Neuronal stem cell (in vitro differentiated cells): ENCODE measurements around the gene PGP.

Source experiments
- DNase-seq: peaks from one replicate; pipeline ENCODE4 v3.0.0-alpha.2; 2013; ENCODE audit warnings: low spot score
- H2AFZ ChIP-seq: one replicate; pipeline ENCODE4 v1.6.1; 2013; ENCODE audit warnings: mild to moderate bottlenecking, low read length, inconsistent platforms
- H2AK5ac ChIP-seq: 2 replicates; pipeline ENCODE4 v1.6.1; 2013; ENCODE audit warnings: low read depth, mild to moderate bottlenecking, inconsistent platforms, low read length, moderate library complexity, mixed read lengths
- H2BK120ac ChIP-seq: 2 replicates; pipeline ENCODE4 v1.6.1; 2013; ENCODE audit warnings: low read depth, mild to moderate bottlenecking, inconsistent platforms, low read length, moderate library complexity, mixed read lengths
- H2BK12ac ChIP-seq: one replicate; pipeline ENCODE4 v1.6.1; 2013; ENCODE audit warnings: low read length, inconsistent platforms
- H2BK15ac ChIP-seq: 2 replicates; pipeline ENCODE4 v1.6.1; 2013; ENCODE audit warnings: mild to moderate bottlenecking, low read length, inconsistent platforms, mixed read lengths
- H2BK5ac ChIP-seq: one replicate; pipeline ENCODE4 v1.6.1; 2013; ENCODE audit warnings: inconsistent platforms, mild to moderate bottlenecking, low read length, moderate library complexity
- H3K14ac ChIP-seq: one replicate; pipeline ENCODE4 v1.6.1; 2013; ENCODE audit warnings: low read length, inconsistent platforms
- H3K18ac ChIP-seq: 2 replicates; pipeline ENCODE4 v1.6.1; 2013; ENCODE audit warnings: low read length, inconsistent platforms
- H3K23ac ChIP-seq: 2 replicates; pipeline ENCODE4 v1.6.1; 2013; ENCODE audit warnings: low read depth, mild to moderate bottlenecking, mixed read lengths, low read length, inconsistent platforms; ENCODE audit not compliant: poor library complexity
- H3K27ac ChIP-seq: replicated peaks from 3 replicates; pipeline ENCODE4 v1.5.1; 2013; ENCODE audit warnings: low read length, inconsistent platforms
- H3K27me3 ChIP-seq, 3 experiments: 2 replicates each; pipeline ENCODE4 v1.6.1; 2013; ENCODE audit warnings: low read length in 3 of 3, mild to moderate bottlenecking in 2 of 3, inconsistent platforms in 1 of 3, low read depth in 1 of 3, mixed read lengths in 1 of 3, moderate library complexity in 1 of 3; ENCODE audit not compliant: control insufficient read depth in 3 of 3, insufficient read depth in 3 of 3
- H3K36me3 ChIP-seq, 2 donors: replicated peaks in 1 of 2; 2 replicates each; pipeline ENCODE4 v1.6.1; 2013; ENCODE audit warnings: low read length in 2 of 2; ENCODE audit not compliant: control insufficient read depth in 2 of 2, insufficient read depth in 2 of 2
- H3K4ac ChIP-seq: 2 replicates; pipeline ENCODE4 v1.6.1; 2013; ENCODE audit warnings: inconsistent platforms, mild to moderate bottlenecking, low read length, moderate library complexity
- H3K4me1 ChIP-seq, 2 donors: 1 replicate in 1 of 2; 2 replicates in 1 of 2; pipeline ENCODE4 v1.6.1; 2013; ENCODE audit warnings: low read length in 2 of 2, low read depth in 1 of 2; ENCODE audit not compliant: control insufficient read depth in 2 of 2, insufficient read depth in 1 of 2
- H3K4me2 ChIP-seq: one replicate; pipeline ENCODE4 v1.6.1; 2013; ENCODE audit warnings: mild to moderate bottlenecking, low read length, inconsistent platforms; ENCODE audit not compliant: insufficient read depth, poor library complexity, severe bottlenecking
- H3K4me3 ChIP-seq, 2 donors: 2 replicates each; pipeline ENCODE4 v1.5.1; 2013; ENCODE audit warnings: low read length in 2 of 2, mild to moderate bottlenecking in 2 of 2, inconsistent platforms in 1 of 2, moderate library complexity in 1 of 2
- H3K79me1 ChIP-seq: one replicate; pipeline ENCODE4 v1.6.1; 2013; ENCODE audit warnings: low read depth, mild to moderate bottlenecking, inconsistent platforms, low read length, moderate library complexity
- H3K9ac ChIP-seq: one replicate; pipeline ENCODE4 v1.6.1; 2013; ENCODE audit warnings: mild to moderate bottlenecking, low read depth, low read length, inconsistent platforms; ENCODE audit not compliant: poor library complexity
- H3K9me3 ChIP-seq, 2 donors: replicated peaks in 1 of 2; 2 replicates each; pipeline versions ENCODE3 to v1.6.1; 2013; ENCODE audit warnings: low read length in 2 of 2, mild to moderate bottlenecking in 2 of 2, inconsistent platforms in 1 of 2, low read depth in 1 of 2, mixed read lengths in 1 of 2, moderate library complexity in 1 of 2; ENCODE audit not compliant: control insufficient read depth in 2 of 2, insufficient read depth in 1 of 2
- H4K8ac ChIP-seq: one replicate; pipeline ENCODE4 v1.6.1; 2013; ENCODE audit warnings: low read depth, mild to moderate bottlenecking, inconsistent platforms, low read length, moderate library complexity
- H4K91ac ChIP-seq: one replicate; pipeline ENCODE4 v1.6.1; 2013; ENCODE audit warnings: low read length, low read depth, mild to moderate bottlenecking, inconsistent platforms; ENCODE audit not compliant: poor library complexity
- WGBS, 2 donors: extraction: QIAGEN DNeasy Blood & Tissue Kit; methylation state at CpG; one replicate each; pipeline ENCODE4 v1.1.7; 2013; ENCODE audit warnings: missing lambda C conversion rate in 2 of 2, mixed read lengths in 1 of 2; ENCODE audit not compliant: insufficient read length in 2 of 2, insufficient replicate concordance in 1 of 2; ENCODE audit errors: extremely low coverage in 2 of 2; 5-methylcytosine and 5-hydroxymethylcytosine counted together

PGP gene

GRCh38 chr16:2194166-2194834, 20.3 kb downstream of the PGP start:
- Histone ChIP-seq H3K27ac (no peak overlapping the region), H2BK15ac (no peak overlapping the region), H4K8ac (no peak overlapping the region), H2AFZ (no peak overlapping the region), H3K9ac (no peak overlapping the region), H3K9me3 (no peaks in the 10 kb centered on the region), H3K4me1 (peaks cover 10 to 29% of the 10 kb centered on the region in 2 donors), H2BK120ac (no peak overlapping the region), H3K4me2 (no peak overlapping the region), H2AK5ac (no peak overlapping the region), H2BK12ac (no peak overlapping the region), H3K14ac (no peak overlapping the region), H3K79me1 (no peaks in the 10 kb centered on the region), H3K23ac (no peak overlapping the region), H4K91ac (no peak overlapping the region), H3K4me3 (peak overlapping the region in 1 of 2 donors; percentile 45), H3K27me3 (peaks cover 2 to 29% (median 16%) of the 10 kb centered on the region in 3 experiments), H3K18ac (no peak overlapping the region), H3K4ac (no peak overlapping the region), H2BK5ac (no peak overlapping the region), H3K36me3 (no peaks in the 10 kb centered on the region)
- DNase-seq, result no peak
- WGBS, 2 donors, result no CpG with 5 or more reads among the region's 16 CpGs

DNA sequence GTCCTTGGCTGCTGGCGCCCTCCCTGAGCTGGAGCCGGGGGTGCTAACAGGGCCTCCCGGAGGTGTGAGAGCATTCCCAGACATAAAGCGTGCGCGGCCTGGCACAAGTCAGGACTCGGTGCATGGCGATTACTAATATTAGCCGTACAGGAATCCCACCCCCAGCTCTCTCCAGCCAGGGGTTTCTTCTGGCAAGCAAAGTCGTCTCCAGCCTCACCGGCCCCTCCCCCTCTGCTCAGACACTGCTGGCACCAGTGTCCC, 23.3 kb downstream of the PGP start:
- Histone ChIP-seq H2AK5ac (no peak overlapping the region), H2BK120ac (no peak overlapping the region), H3K4me1 (peaks cover 10 to 24% of the 10 kb centered on the region in 2 donors), H3K4me3 (no peak overlapping the region), H2BK5ac (no peak overlapping the region), H4K8ac (no peak overlapping the region), H2BK15ac (no peak overlapping the region), H3K36me3 (no peaks in the 10 kb centered on the region), H2AFZ (no peak overlapping the region), H3K27ac (no peak overlapping the region), H3K4me2 (no peak overlapping the region), H3K79me1 (no peaks in the 10 kb centered on the region), H3K27me3 (peaks cover 0 to 11% (median 0%) of the 10 kb centered on the region in 3 experiments), H3K23ac (no peak overlapping the region), H4K91ac (no peak overlapping the region), H3K4ac (no peak overlapping the region), H3K9ac (no peak overlapping the region), H3K9me3 (no peaks in the 10 kb centered on the region), H3K14ac (no peak overlapping the region), H3K18ac (no peak overlapping the region), H2BK12ac (no peak overlapping the region)
- WGBS, 2 donors, result no CpG with 5 or more reads among the region's 11 CpGs
- DNase-seq, result no peak

DNA sequence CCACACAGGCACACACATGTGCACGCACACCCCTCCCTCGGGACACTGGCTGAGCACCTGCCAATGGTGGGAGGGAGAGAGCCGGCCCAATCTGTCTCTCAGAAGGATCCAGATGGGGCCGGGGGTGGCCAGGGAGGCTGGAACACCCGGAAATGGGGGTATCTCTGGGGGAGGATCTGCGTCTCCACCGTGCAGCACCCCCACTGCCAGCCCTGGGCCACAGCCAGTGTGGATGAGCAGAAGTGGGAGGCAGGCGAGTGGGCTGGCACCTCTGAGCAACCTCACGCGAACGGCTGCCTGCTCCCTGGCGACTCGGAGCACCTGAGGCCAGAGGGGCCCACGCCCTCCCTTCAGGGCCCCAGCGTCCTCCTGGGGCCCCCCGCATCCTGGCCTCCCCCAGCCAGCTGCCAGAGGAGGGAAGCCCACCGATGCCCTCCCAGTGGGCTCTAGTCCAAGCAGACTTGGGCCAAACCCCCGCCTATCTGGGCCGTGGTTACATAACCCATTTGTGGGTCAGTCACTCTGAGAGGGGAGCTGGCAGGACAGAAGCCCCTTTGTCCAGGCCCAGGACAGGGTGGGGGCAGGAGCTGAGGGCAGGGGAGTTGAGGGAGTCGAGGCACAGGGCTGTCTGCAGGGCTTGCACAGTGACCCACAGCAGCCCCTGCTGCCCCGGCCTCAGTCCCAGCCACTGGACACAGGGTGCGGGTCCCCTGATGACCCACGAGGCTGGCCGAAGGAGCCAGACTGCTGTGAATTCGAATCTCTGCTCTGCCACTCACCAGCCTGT, 23.8 kb downstream of the PGP start:
- peaks cover 0 to 11% (median 0%) of the 10 kb centered on the region in 3 experiments for H3K27me3 ChIP-seq
- no peak overlapping the region for H2AFZ ChIP-seq
- H4K91ac ChIP-seq, result no peak overlapping the region
- peak overlapping the region; percentile 88 for H2AK5ac ChIP-seq
- no peaks in the 10 kb centered on the region for H3K9me3 ChIP-seq
- no peak overlapping the region for H3K4me2 ChIP-seq
- H3K4me3 ChIP-seq, result peak overlapping the region in 1 of 2 donors; percentile 16
- H4K8ac ChIP-seq, result no peak overlapping the region
- H3K27ac ChIP-seq, result no peak overlapping the region
- peak overlapping the region; percentile 60 for H3K9ac ChIP-seq
- H2BK15ac ChIP-seq, result no peak overlapping the region
- no peaks in the 10 kb centered on the region for H3K79me1 ChIP-seq
- peak overlapping the region; percentile 53 for H3K4ac ChIP-seq
- H3K36me3 ChIP-seq, result no peaks in the 10 kb centered on the region
- H2BK120ac ChIP-seq, result no peak overlapping the region
- H3K18ac ChIP-seq, result peak overlapping the region; percentile 38
- peaks cover 10 to 24% of the 10 kb centered on the region in 2 donors for H3K4me1 ChIP-seq
- DNase-seq, result no peak
- peak overlapping the region; percentile 22 for H2BK12ac ChIP-seq
- whole genome bisulfite sequencing, 2 donors, result no CpG with 5 or more reads among the region's 25 CpGs
- H3K14ac ChIP-seq, result peak overlapping the region; percentile 56
- no peak overlapping the region for H3K23ac ChIP-seq
- no peak overlapping the region for H2BK5ac ChIP-seq

DNA sequence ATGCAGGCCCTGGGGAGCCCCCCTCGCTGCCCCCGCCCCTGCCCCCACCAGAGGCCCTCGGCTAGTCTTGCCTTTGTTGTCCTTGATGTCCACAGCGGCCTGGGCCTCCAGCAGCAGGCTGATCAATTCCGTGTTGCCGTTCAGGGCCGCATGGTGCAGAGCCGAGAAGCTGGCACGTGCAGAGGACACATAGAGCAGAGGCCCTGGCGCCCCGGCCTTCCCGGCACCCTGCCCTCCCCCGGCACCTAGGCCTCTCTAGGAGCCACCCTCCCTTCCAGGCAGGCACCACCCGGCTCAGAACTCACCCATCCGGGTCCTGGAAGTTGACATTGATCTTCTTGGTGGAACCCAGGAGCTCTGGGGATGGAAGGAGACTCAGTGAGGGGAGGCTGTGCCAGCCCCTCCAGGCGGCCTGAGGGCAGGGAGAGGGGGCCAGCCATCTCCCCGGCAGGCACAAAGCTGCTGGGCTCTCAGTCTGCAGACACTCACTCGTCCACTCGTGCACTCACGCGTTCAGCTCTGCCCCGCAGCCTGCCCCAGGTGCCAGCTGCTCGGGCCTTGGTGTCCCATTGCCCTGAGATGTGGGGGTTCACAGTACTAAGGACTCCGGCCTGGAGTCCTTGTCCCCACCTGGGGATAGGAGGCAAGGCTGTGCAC, 24.5 kb downstream of the PGP start:
- Histone ChIP-seq H3K4me1 (peaks cover 4 to 18% of the 10 kb centered on the region in 2 donors), H3K9me3 (no peaks in the 10 kb centered on the region), H3K4me2 (no peak overlapping the region), H3K14ac (no peak overlapping the region), H3K4ac (peak overlapping the region; percentile 11), H3K27me3 (peaks cover 0 to 5% (median 0%) of the 10 kb centered on the region in 3 experiments), H3K79me1 (no peaks in the 10 kb centered on the region), H4K8ac (no peak overlapping the region), H3K9ac (peak overlapping the region; percentile 21), H3K36me3 (no peaks in the 10 kb centered on the region), H2BK12ac (peak overlapping the region; percentile 22), H2AFZ (peak overlapping the region; percentile 35), H2BK5ac (no peak overlapping the region), H2BK120ac (no peak overlapping the region), H3K4me3 (peak overlapping the region in 1 of 2 donors; percentile 16), H3K27ac (no peak overlapping the region), H3K23ac (no peak overlapping the region), H2BK15ac (no peak overlapping the region), H2AK5ac (peak overlapping the region; percentile 88), H4K91ac (no peak overlapping the region), H3K18ac (peak overlapping the region; percentile 38)
- no peak for DNase-seq
- WGBS, 2 donors, result no CpG with 5 or more reads among the region's 24 CpGs
